ENCODE measurements around the gene GRPEL2.

- no peak for TF ChIP-seq POLR2AphosphoS5 (IDR thresholded peaks at IDR 0.05; ENCODE audit: insufficient read depth, low read depth, low read length)
- TF ChIP-seq CTCF (IDR thresholded peaks at IDR 0.05; ENCODE audit: extremely low read depth in 1 of 2, insufficient read depth in 1 of 2, low read depth in 1 of 2, low read length in 2 of 2), result no peak
- no peak for TF ChIP-seq POLR2A (IDR thresholded peaks at IDR 0.05; ENCODE audit: low read depth, low read length)
- no peak for TF ChIP-seq GATA2 (IDR thresholded peaks at IDR 0.05; ENCODE audit: insufficient read depth, insufficient read length, low read depth, low read length)
- TF ChIP-seq MAX (IDR thresholded peaks at IDR 0.05; ENCODE audit: insufficient read depth, insufficient read length), result no peak
- no peak for TF ChIP-seq EZH2 (IDR thresholded peaks at IDR 0.05; ENCODE audit: borderline replicate concordance, low read depth, low read length, severe bottlenecking)
- TF ChIP-seq JUN (IDR thresholded peaks at IDR 0.05; ENCODE audit: borderline replicate concordance, insufficient read depth, insufficient read length, low read depth), result no peak
- no peak for TF ChIP-seq FOS (IDR thresholded peaks at IDR 0.05; ENCODE audit: borderline replicate concordance, insufficient read depth, low read length)
- TF ChIP-seq MYC (IDR thresholded peaks at IDR 0.05; ENCODE audit: low read depth, low read length), result no peak
Observed at GRCh38 chr5:149313151-149313841, 32.0 kb upstream of the GRPEL2 start.
